ENCODE results near the gene MARVELD3. TPM values are rescaled to one million over a fixed set of nuclear protein-coding genes. Genes with fewer than 3 reads are reported as not detected.

Gene MARVELD3, protein sequence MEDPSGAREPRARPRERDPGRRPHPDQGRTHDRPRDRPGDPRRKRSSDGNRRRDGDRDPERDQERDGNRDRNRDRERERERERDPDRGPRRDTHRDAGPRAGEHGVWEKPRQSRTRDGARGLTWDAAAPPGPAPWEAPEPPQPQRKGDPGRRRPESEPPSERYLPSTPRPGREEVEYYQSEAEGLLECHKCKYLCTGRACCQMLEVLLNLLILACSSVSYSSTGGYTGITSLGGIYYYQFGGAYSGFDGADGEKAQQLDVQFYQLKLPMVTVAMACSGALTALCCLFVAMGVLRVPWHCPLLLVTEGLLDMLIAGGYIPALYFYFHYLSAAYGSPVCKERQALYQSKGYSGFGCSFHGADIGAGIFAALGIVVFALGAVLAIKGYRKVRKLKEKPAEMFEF
- total RNA-seq, result not detected

DNA sequence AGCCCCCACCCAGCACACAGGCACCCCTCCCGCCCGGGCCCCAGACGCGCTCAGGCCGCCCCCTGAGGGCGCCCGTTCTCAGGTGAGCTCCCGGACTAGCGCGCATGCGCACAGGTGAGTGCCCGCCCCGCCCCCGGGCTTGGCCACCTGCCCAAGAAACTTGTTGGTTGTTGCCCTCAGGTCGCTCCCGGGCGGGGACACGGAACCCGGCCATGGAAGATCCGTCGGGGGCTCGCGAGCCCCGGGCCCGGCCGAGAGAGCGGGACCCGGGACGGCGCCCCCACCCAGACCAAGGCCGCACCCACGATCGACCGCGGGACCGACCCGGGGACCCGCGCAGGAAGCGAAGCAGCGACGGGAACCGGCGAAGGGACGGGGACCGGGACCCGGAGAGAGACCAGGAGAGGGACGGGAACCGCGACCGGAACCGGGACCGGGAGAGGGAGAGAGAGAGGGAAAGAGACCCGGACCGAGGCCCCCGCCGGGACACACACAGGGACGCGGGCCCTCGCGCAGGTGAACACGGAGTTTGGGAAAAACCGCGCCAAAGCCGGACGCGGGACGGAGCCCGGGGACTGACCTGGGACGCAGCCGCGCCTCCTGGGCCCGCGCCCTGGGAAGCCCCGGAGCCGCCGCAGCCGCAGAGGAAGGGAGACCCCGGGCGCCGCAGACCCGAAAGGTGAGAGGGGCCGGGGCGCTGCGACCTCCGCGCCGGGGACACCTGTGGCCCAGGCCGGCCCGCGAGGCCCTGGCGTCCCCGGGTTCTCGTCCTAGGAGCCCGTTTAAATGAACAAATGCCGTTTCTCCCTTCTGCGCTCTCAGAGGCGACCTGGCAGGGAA lies at the start of gene MARVELD3:
MARVELD3 (plus strand) TSS at position 167 of the 840 bp plus-strand sequence; CDS start at position 213, 46 bp downstream.

DNA sequence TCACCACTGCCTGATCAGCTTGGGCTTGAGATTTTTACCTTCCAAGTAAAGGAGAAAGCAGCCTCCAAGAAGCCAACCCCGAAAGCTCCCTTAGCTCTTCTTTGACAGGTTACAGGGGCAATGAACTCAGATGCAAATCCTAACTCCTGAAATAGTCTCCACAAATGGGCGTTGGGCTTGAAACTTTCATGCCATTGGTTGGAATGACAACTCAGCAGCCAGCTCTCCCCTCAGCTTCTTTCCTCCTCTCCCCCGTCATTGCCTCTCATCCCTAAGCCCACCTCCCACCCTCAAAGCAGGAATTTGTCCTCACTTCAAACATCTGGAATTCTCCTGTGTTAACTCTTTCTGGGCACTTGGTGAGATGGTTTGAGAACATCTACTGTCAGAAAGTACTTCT lies 49.0 kb upstream of the MARVELD3 start, which contains the start of gene TAT:
TAT (minus strand) TSS at position 122 of the 400 bp plus-strand sequence. CDS start 677 bp downstream, outside the sequence.

Other genes with a start within 250 kb of the MARVELD3 start
- not detected for gene TLE7, start 184.1 kb upstream of the MARVELD3 start, total RNA-seq
- gene ZNF23, start 163.9 kb upstream of the MARVELD3 start, total RNA-seq, result 1 to 10 TPM; 5.7 to 7.9 TPM
- 1 to 10 TPM; 2.9 to 3.0 TPM for gene ZNF19, start 136.9 kb upstream of the MARVELD3 start, total RNA-seq
- gene CHST4, start 99.8 kb upstream of the MARVELD3 start, total RNA-seq, result not detected
- not detected for gene TAT, start 49.1 kb upstream of the MARVELD3 start, total RNA-seq
- 1 to 10 TPM; 3.7 TPM for gene PHLPP2, start 98.5 kb downstream of the MARVELD3 start, total RNA-seq
- gene AP1G1, start 182.7 kb downstream of the MARVELD3 start, total RNA-seq, result 10 to 100 TPM; 78.0 to 84.5 TPM
- gene ATXN1L, start 219.8 kb downstream of the MARVELD3 start, total RNA-seq, result 10 to 100 TPM; 23.4 to 24.9 TPM

Data from activated naive CD4-positive, alpha-beta T cell treated with anti-CD3 and anti-CD28 coated beads, Interleukin-2, amount 10 ng/mL, durations not matched to agents 5 hours and 36 hours (primary cell).